Stimulated activated effector memory CD8-positive, alpha-beta T cell treated with anti-CD3 and anti-CD28 coated beads, Interleukin-12 subunit alpha, Interleukin-12 subunit beta, amount 100 ng/mL, for 72 hours (primary cell): ENCODE results near the gene NDUFB3.
A peak's percentile ranks its signal among the peaks of the same experiment; 100 is the strongest.

Experiments
- ATAC-seq: fragments of 150-1000 bp; cut with Tn5 transposase; 2 replicates; pipeline ENCODE4 v1.10.0; 2021
- DNase-seq, 2 donors: peaks; one replicate each; pipeline ENCODE4 v3.0.0; 2021 to 2022; ENCODE audit warnings: low spot score in 2 of 2
- H3K27ac Mint-ChIP-seq: one replicate; pipeline ENCODE4 v1.8.0; 2022; ENCODE audit warnings: mild to moderate bottlenecking, mixed read lengths
- H3K36me3 Mint-ChIP-seq: one replicate; pipeline ENCODE4 v1.8.0; 2022; ENCODE audit warnings: mild to moderate bottlenecking, mixed read lengths
- H3K4me1 Mint-ChIP-seq: one replicate; pipeline ENCODE4 v1.8.0; 2022; ENCODE audit warnings: mixed read lengths
- H3K4me3 Mint-ChIP-seq: one replicate; pipeline ENCODE4 v1.8.0; 2022; ENCODE audit warnings: mild to moderate bottlenecking, mixed read lengths
- H3K9me3 Mint-ChIP-seq: one replicate; pipeline ENCODE4 v1.8.0; 2022; ENCODE audit warnings: mixed read lengths

The NDUFB3 gene

GRCh38 chr2:201132518-201132917 is 60.7 kb downstream of the NDUFB3 start:
- H3K4me3 Mint-ChIP-seq: peak overlapping the region; percentile 90
- peaks cover 98% of the 10 kb centered on the region for H3K36me3 Mint-ChIP-seq
- H3K9me3 Mint-ChIP-seq: no peaks in the 10 kb centered on the region
- peaks cover 49% of the 10 kb centered on the region for H3K4me1 Mint-ChIP-seq
- peak overlapping the region; percentile 98 for H3K27ac Mint-ChIP-seq
- ATAC-seq (peak; percentile 14), DNase-seq (peak in 1 of 2 donors; percentile 46)
